ENCODE results near the gene SAMD4A. TPM values are rescaled to one million over a fixed set of nuclear protein-coding genes. Genes with fewer than 3 reads are reported as not detected.

SAMD4A gene
- polyA plus RNA-seq, 2 of the 4 experiments (the other 2 are of a cell fraction), result 3.9 to 5.4 TPM

DNA sequence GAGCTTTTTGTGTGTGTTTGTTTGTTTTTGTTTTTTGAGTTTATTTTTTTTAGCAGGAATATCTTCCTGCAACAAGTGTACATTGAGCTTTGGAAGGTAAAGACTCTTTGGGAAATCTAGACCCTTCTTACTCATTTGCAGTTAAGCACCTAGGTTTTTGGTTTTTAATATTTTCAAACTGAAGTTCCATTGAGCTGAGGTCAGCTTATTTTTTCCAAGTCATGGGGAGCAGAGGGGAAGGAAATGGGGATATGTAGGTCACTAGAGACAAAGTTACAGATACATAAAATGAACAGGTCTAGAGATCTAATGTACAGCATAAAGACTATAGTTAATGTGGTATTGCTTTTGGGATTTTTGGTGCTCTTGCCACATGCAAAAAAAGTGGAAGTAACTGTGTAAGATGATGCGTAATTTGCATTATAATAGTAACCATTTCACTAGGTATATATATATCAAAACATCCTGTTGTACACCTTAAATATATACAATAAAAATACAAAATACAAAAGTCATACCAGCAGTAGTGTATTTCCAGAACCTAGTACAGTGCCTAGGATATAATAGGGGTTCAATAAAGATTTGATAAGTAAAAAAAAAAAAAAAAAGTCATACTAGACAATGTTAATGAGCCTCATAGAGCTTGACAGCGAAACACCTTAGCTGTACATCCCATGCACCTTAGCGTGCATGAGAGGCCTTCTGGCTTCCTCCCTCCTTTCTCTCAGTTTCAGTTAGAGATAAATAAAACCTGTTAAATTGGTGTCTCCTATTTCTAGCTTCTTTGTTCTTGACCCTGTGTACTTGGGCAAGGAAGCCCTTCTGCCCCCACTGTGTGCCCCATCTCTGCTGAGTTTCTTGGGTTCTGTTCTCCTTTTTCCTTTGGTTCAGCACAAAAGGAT is 34.6 kb upstream of the SAMD4A start:
- Histone ChIP-seq H3K9me3 (no peaks in the 10 kb centered on the region), H3K27ac (no peak overlapping the region), H3K4me3 (no peak overlapping the region), H3K4me2 (no peak overlapping the region), H3K4me1 (peaks cover 4% of the 10 kb centered on the region; the same call in 1 of the 3 replicates)
- TF ChIP-seq MAFK (IDR thresholded peaks at IDR 0.05; ENCODE audit: partially characterized antibody) (peak; percentile 86), CBX2 (IDR thresholded peaks at IDR 0.05; ENCODE audit: borderline replicate concordance, low read depth) (no peak)
- DNase-seq (ENCODE audit: low read depth in 1 of 2, low spot score in 1 of 2) (no peak), ATAC-seq (no peak), FAIRE-seq (no peak)
- CTCF ChIA-PET, result interaction anchor here (0.6 to 1.4 kb wide), 5 partner anchors 23 to 273 kb away, joined by 3 to 5 read pairs (median 4); partner anchors contain the start of gene CGRRF1
- 97% methylated on average over 3 of the region's 3 CpGs for WGBS (ENCODE audit: missing lambda C conversion rate)
- POLR2A ChIA-PET, result no interaction called here

- FAIRE-seq (no peak), DNase-seq (ENCODE audit: low read depth in 1 of 2, low spot score in 1 of 2) (no peak), ATAC-seq (no peak)
- CTCF ChIA-PET, result interaction anchor here (0.6 to 1.4 kb wide), 3 partner anchors 229 to 272 kb away, joined by 3 to 4 read pairs (median 4); no protein-coding TSS in a partner anchor
- no peak overlapping the region for H3K4me2 ChIP-seq
- POLR2A ChIA-PET, result no interaction called here
- TF ChIP-seq NFE2L2 (conservative IDR thresholded peaks at IDR 0.05; ENCODE audit: low read length) (no peak), RARB (CRISPR knock-in tag; IDR thresholded peaks at IDR 0.05) (no peak), SREBF2 (IDR thresholded peaks at IDR 0.05) (no peak), POLR2A (IDR thresholded peaks at IDR 0.05; ENCODE audit: low read length) (no peak), HDAC2 (IDR thresholded peaks at IDR 0.05) (no peak), EP300 (IDR thresholded peaks at IDR 0.05) (no peak), CEBPB (IDR thresholded peaks at IDR 0.05) (no peak), NPAS2 (CRISPR knock-in tag; IDR thresholded peaks at IDR 0.05; ENCODE audit: borderline replicate concordance) (no peak), TP53 (CRISPR knock-in tag; IDR thresholded peaks at IDR 0.05) (no peak), RFX5 (IDR thresholded peaks at IDR 0.05) (no peak)
- TF ChIP-seq, protein P1, sequence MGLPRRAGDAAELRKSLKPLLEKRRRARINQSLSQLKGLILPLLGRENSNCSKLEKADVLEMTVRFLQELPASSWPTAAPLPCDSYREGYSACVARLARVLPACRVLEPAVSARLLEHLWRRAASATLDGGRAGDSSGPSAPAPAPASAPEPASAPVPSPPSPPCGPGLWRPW (IDR thresholded peaks at IDR 0.05), result no peak
- TF ChIP-seq, protein P2, sequence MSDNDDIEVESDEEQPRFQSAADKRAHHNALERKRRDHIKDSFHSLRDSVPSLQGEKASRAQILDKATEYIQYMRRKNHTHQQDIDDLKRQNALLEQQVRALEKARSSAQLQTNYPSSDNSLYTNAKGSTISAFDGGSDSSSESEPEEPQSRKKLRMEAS (IDR thresholded peaks at IDR 0.05), result no peak
- H3K27ac ChIP-seq, result no peak overlapping the region
- no peaks in the 10 kb centered on the region for H3K9me3 ChIP-seq
- H3K4me3 ChIP-seq, result no peak overlapping the region
- WGBS (ENCODE audit: missing lambda C conversion rate), result 93% methylated on average over 1 of the region's 1 CpG
- peaks cover 9% of the 10 kb centered on the region; the same call in 1 of the 3 replicates for H3K4me1 ChIP-seq
These were observed 33.8 kb upstream of the SAMD4A start for GRCh38 chr14:54533100-54533499.

- ChIA-PET CTCF (interaction anchor here (1.0 to 1.6 kb wide), 2 partner anchors 25 to 29 kb away, joined by 3 to 4 read pairs; partner anchors contain the start of gene CGRRF1), POLR2A (no interaction called here)
- Histone ChIP-seq H3K27ac (no peak overlapping the region), H3K4me3 (no peak overlapping the region), H3K4me1 (peaks cover 9% of the 10 kb centered on the region; the same call in 1 of the 3 replicates), H3K4me2 (no peak overlapping the region), H3K9me3 (no peaks in the 10 kb centered on the region)
- DNase-seq (ENCODE audit: low read depth in 1 of 2, low spot score in 1 of 2), result no peak
- no peak for FAIRE-seq
- ATAC-seq, result no peak
- WGBS (ENCODE audit: missing lambda C conversion rate), result 85% methylated on average over 1 of the region's 1 CpG
- TF ChIP-seq RARB (CRISPR knock-in tag; IDR thresholded peaks at IDR 0.05) (no peak), BHLHE40 (IDR thresholded peaks at IDR 0.05; ENCODE audit: low read depth, low read length) (no peak), ZFP36 (IDR thresholded peaks at IDR 0.05; ENCODE audit: borderline replicate concordance, partially characterized antibody) (no peak), PBX3 (IDR thresholded peaks at IDR 0.05) (no peak), EP300 (IDR thresholded peaks at IDR 0.05) (no peak), KDM1A (IDR thresholded peaks at IDR 0.05; ENCODE audit: low read depth) (no peak), ZC3H11A (IDR thresholded peaks at IDR 0.05) (no peak), HOXB13 (CRISPR knock-in tag; IDR thresholded peaks at IDR 0.05; ENCODE audit: low read depth) (no peak), CTCF (IDR thresholded peaks at IDR 0.05) (no peak), POLR2AphosphoS2 (conservative IDR thresholded peaks at IDR 0.05; ENCODE audit: low read length) (no peak)
- TF ChIP-seq, protein P3, sequence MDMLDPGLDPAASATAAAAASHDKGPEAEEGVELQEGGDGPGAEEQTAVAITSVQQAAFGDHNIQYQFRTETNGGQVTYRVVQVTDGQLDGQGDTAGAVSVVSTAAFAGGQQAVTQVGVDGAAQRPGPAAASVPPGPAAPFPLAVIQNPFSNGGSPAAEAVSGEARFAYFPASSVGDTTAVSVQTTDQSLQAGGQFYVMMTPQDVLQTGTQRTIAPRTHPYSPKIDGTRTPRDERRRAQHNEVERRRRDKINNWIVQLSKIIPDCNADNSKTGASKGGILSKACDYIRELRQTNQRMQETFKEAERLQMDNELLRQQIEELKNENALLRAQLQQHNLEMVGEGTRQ (IDR thresholded peaks at IDR 0.05), result no peak
- TF ChIP-seq, protein P4, sequence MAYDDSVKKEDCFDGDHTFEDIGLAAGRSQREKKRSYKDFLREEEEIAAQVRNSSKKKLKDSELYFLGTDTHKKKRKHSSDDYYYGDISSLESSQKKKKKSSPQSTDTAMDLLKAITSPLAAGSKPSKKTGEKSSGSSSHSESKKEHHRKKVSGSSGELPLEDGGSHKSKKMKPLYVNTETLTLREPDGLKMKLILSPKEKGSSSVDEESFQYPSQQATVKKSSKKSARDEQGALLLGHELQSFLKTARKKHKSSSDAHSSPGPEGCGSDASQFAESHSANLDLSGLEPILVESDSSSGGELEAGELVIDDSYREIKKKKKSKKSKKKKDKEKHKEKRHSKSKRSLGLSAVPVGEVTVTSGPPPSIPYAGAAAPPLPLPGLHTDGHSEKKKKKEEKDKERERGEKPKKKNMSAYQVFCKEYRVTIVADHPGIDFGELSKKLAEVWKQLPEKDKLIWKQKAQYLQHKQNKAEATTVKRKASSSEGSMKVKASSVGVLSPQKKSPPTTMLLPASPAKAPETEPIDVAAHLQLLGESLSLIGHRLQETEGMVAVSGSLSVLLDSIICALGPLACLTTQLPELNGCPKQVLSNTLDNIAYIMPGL (CRISPR knock-in tag; IDR thresholded peaks at IDR 0.05; ENCODE audit: borderline replicate concordance), result no peak
These were observed 31.8 kb upstream of the SAMD4A start for GRCh38 chr14:54535126-54535525.

Measured in A549 (cell line).